ENCODE data around the gene SLC26A1. TPM values are rescaled to one million over a fixed set of nuclear protein-coding genes. Genes with fewer than 3 reads are reported as not detected.

Gene SLC26A1
- total RNA-seq, 1 experiment from 2014 or later, result 0.09 TPM

DNA sequence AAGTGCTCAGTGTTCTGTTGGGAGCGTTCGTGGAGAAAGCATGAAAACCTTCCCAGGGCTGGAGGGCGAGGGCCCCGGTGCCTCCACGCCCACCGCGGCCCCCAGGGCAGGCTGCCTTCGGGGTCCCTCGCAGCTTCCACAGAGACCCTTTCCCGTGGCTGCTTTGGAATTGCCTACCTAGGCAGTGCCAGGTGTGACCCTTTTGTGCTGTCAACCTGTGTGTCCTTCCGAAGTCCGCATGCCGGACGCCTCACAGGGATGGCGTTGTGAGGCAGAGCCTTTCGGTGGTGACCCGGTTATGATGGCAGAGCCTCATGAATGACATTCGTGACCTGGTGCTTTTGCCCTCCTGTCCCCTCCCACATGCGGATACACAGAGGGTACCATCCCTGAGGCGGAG is 43.5 kb downstream of the SLC26A1 start:
- Histone ChIP-seq H3K23me2 (ENCODE audit: insufficient read length, low read depth, low read length, poor library complexity, severe bottlenecking) (no peaks in the 10 kb centered on the region), H3K14ac (ENCODE audit: insufficient read depth, low read length) (no peak overlapping the region; the same call in 1 of the 2 replicates), H3K79me2 (ENCODE audit: insufficient read depth, low read length) (no peaks in the 10 kb centered on the region), H3K4me1 (ENCODE audit: insufficient read depth, low read length) (no peaks in the 10 kb centered on the region; the same call in 1 of the 2 replicates), H3K79me1 (ENCODE audit: insufficient read depth, low read depth, low read length, poor library complexity, severe bottlenecking) (no peaks in the 10 kb centered on the region), H3K23ac (ENCODE audit: insufficient read length, low read depth, low read length) (no peak overlapping the region), H3K4ac (ENCODE audit: low read depth, low read length) (no peak overlapping the region), H3K56ac (ENCODE audit: insufficient read length, low read depth, low read length) (no peak overlapping the region), H2BK12ac (ENCODE audit: insufficient read length, low read depth, low read length) (no peak overlapping the region), H3T11ph (ENCODE audit: low read length) (no peak overlapping the region), H4K5ac (ENCODE audit: insufficient read length, low read depth, low read length) (no peak overlapping the region), H4K91ac (ENCODE audit: insufficient read length, low read depth, low read length) (no peak overlapping the region), H2AFZ (ENCODE audit: low read length) (no peak overlapping the region), H3K27ac (ENCODE audit: insufficient read length, low read depth, low read length) (no peak overlapping the region), H2BK20ac (ENCODE audit: low read depth, low read length, poor library complexity, severe bottlenecking) (no peak overlapping the region), H3K9me3 (ENCODE audit: control insufficient read depth, low read depth, low read length) (no peaks in the 10 kb centered on the region), H3K27me3 (ENCODE audit: insufficient read depth, low read length) (no peaks in the 10 kb centered on the region), H2BK5ac (ENCODE audit: insufficient read length, low read length) (no peak overlapping the region), H2AK5ac (ENCODE audit: insufficient read length, low read length) (no peak overlapping the region), H3K4me2 (ENCODE audit: insufficient read depth, insufficient read length, low read length) (no peak overlapping the region), H2BK15ac (ENCODE audit: low read depth, low read length) (no peak overlapping the region), H3K9ac (ENCODE audit: extremely low read depth, insufficient read length, low read length) (no peak overlapping the region), H4K20me1 (ENCODE audit: control insufficient read depth, insufficient read depth, insufficient read length) (no peaks in the 10 kb centered on the region), H4K8ac (replicated peaks; ENCODE audit: insufficient read length, low read depth, low read length) (no peak overlapping the region), H3K18ac (ENCODE audit: insufficient read length, low read depth, low read length) (no peak overlapping the region), H2BK120ac (ENCODE audit: low read depth, low read length, poor library complexity, severe bottlenecking) (no peak overlapping the region)
- H3K27ac Mint-ChIP-seq, result no peak overlapping the region
- DNase-seq, result no peak
- peaks cover 13 to 21% of the 10 kb centered on the region in 2 experiments for H3K4me1 Mint-ChIP-seq
- no CpG with 5 or more reads among the region's 20 CpGs for WGBS (ENCODE audit: extremely low coverage, insufficient read length, low lambda C conversion rate)
- H3K4me3 Mint-ChIP-seq, result no peak overlapping the region
- H3K27me3 Mint-ChIP-seq (ENCODE audit: low read depth), result peaks cover 7% of the 10 kb centered on the region
- H3K36me3 Mint-ChIP-seq (ENCODE audit: insufficient read depth in 1 of 3, low read depth in 3 of 3), result no peaks in the 10 kb centered on the region; a peak in 1 of 7 replicates
- TF ChIP-seq, protein P1, sequence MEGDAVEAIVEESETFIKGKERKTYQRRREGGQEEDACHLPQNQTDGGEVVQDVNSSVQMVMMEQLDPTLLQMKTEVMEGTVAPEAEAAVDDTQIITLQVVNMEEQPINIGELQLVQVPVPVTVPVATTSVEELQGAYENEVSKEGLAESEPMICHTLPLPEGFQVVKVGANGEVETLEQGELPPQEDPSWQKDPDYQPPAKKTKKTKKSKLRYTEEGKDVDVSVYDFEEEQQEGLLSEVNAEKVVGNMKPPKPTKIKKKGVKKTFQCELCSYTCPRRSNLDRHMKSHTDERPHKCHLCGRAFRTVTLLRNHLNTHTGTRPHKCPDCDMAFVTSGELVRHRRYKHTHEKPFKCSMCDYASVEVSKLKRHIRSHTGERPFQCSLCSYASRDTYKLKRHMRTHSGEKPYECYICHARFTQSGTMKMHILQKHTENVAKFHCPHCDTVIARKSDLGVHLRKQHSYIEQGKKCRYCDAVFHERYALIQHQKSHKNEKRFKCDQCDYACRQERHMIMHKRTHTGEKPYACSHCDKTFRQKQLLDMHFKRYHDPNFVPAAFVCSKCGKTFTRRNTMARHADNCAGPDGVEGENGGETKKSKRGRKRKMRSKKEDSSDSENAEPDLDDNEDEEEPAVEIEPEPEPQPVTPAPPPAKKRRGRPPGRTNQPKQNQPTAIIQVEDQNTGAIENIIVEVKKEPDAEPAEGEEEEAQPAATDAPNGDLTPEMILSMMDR (conservative IDR thresholded peaks at IDR 0.05), result no peak
- H3K9me3 Mint-ChIP-seq, result no peaks in the 10 kb centered on the region

All from H9 (cell line).